ENCODE data around the gene IFT80. TPM values are rescaled to one million over a fixed set of nuclear protein-coding genes. Genes with fewer than 3 reads are reported as not detected.

The IFT80 gene
- total and polyA plus RNA-seq, 2 experiments from 2014 or later = 14.1 to 33.0 TPM

GRCh38 chr3:160247766-160248165, 151.3 kb downstream of the IFT80 start:
- H3K4me2 ChIP-seq = no peak overlapping the region
- H3K27ac ChIP-seq (ENCODE audit: low read depth) = no peak overlapping the region
- H3K36me3 Mint-ChIP-seq (ENCODE audit: low read depth) = no peaks in the 10 kb centered on the region
- no peaks in the 10 kb centered on the region for H3F3A ChIP-seq (replicated peaks; ENCODE audit: low read depth)
- no peaks in the 10 kb centered on the region; the same call in 2 of the 3 replicates for H3K4me1 Mint-ChIP-seq
- ATAC-seq = no peak
- DNase-seq (ENCODE audit: low spot score) = no peak
- TF ChIP-seq ZNF331 (CRISPR knock-in tag; IDR thresholded peaks at IDR 0.05; ENCODE audit: low read depth) = no peak
- no peaks in the 10 kb centered on the region for H3K27me3 ChIP-seq (ENCODE audit: insufficient read depth)
- H3K4me3 ChIP-seq = no peak overlapping the region
- H3K9me2 ChIP-seq (ENCODE audit: insufficient read depth) = no peaks in the 10 kb centered on the region
- H3K79me2 ChIP-seq (replicated peaks; ENCODE audit: insufficient read depth) = no peaks in the 10 kb centered on the region
- no peaks in the 10 kb centered on the region for H3K4me1 ChIP-seq (ENCODE audit: insufficient read depth)
- H3K27me3 Mint-ChIP-seq (ENCODE audit: insufficient read depth, low read depth, poor library complexity) = peaks cover 1% of the 10 kb centered on the region
- H4K20me1 ChIP-seq (replicated peaks; ENCODE audit: insufficient read depth) = no peaks in the 10 kb centered on the region
- H3K9me3 Mint-ChIP-seq = no peaks in the 10 kb centered on the region
- H3K27ac Mint-ChIP-seq = no peak overlapping the region
- no peaks in the 10 kb centered on the region for H3K36me3 ChIP-seq (ENCODE audit: insufficient read depth)
- H3K4me3 Mint-ChIP-seq = no peak overlapping the region
- no peak overlapping the region for H2AFZ ChIP-seq

GRCh38 chr3:160245261-160245800, 153.7 kb downstream of the IFT80 start:
- H2AFZ ChIP-seq = no peak overlapping the region
- no peaks in the 10 kb centered on the region for H3K4me1 ChIP-seq (ENCODE audit: insufficient read depth)
- H3K79me2 ChIP-seq (replicated peaks; ENCODE audit: insufficient read depth) = no peaks in the 10 kb centered on the region
- no peaks in the 10 kb centered on the region for H3K9me2 ChIP-seq (ENCODE audit: insufficient read depth)
- no peak overlapping the region for H3K27ac Mint-ChIP-seq
- no peaks in the 10 kb centered on the region for H3K36me3 ChIP-seq (ENCODE audit: insufficient read depth)
- no peaks in the 10 kb centered on the region for H4K20me1 ChIP-seq (replicated peaks; ENCODE audit: insufficient read depth)
- no peaks in the 10 kb centered on the region; the same call in 2 of the 3 replicates for H3K4me1 Mint-ChIP-seq
- H3K4me2 ChIP-seq = no peak overlapping the region
- H3K27ac ChIP-seq (ENCODE audit: low read depth) = no peak overlapping the region
- H3K27me3 ChIP-seq (ENCODE audit: insufficient read depth) = no peaks in the 10 kb centered on the region
- H3K4me3 Mint-ChIP-seq = no peak overlapping the region
- H3K27me3 Mint-ChIP-seq (ENCODE audit: insufficient read depth, low read depth, poor library complexity) = peaks cover 1% of the 10 kb centered on the region
- peaks cover 3% of the 10 kb centered on the region; the same call in 1 of the 3 replicates for H3K9me3 Mint-ChIP-seq
- H3F3A ChIP-seq (replicated peaks; ENCODE audit: low read depth) = no peaks in the 10 kb centered on the region
- DNase-seq (ENCODE audit: low spot score) (no peak), ATAC-seq (no peak)
- no peaks in the 10 kb centered on the region for H3K36me3 Mint-ChIP-seq (ENCODE audit: low read depth)
- H3K4me3 ChIP-seq = no peak overlapping the region
- TF ChIP-seq NANOG (IDR thresholded peaks at IDR 0.05; ENCODE audit: borderline replicate concordance) = no peak
- no peak for TF ChIP-seq REST (IDR thresholded peaks at IDR 0.05; ENCODE audit: unreplicated experiment)
- no peak for TF ChIP-seq STAT1 (IDR thresholded peaks at IDR 0.05; ENCODE audit: unreplicated experiment)
- TF ChIP-seq ZNF462 (CRISPR knock-in tag; IDR thresholded peaks at IDR 0.05) = no peak
- TF ChIP-seq, protein P1, sequence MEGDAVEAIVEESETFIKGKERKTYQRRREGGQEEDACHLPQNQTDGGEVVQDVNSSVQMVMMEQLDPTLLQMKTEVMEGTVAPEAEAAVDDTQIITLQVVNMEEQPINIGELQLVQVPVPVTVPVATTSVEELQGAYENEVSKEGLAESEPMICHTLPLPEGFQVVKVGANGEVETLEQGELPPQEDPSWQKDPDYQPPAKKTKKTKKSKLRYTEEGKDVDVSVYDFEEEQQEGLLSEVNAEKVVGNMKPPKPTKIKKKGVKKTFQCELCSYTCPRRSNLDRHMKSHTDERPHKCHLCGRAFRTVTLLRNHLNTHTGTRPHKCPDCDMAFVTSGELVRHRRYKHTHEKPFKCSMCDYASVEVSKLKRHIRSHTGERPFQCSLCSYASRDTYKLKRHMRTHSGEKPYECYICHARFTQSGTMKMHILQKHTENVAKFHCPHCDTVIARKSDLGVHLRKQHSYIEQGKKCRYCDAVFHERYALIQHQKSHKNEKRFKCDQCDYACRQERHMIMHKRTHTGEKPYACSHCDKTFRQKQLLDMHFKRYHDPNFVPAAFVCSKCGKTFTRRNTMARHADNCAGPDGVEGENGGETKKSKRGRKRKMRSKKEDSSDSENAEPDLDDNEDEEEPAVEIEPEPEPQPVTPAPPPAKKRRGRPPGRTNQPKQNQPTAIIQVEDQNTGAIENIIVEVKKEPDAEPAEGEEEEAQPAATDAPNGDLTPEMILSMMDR (conservative IDR thresholded peaks at IDR 0.05; ENCODE audit: low read depth in 2 of 2) = no peak
- TF ChIP-seq ZNF331 (CRISPR knock-in tag; IDR thresholded peaks at IDR 0.05; ENCODE audit: low read depth) = no peak
- TF ChIP-seq EZH2 (IDR thresholded peaks at IDR 0.05; ENCODE audit: low read depth, unreplicated experiment) = no peak

All from GM23338 (cell line).